HG03469 (cell line): ENCODE data around the gene DDX39B.
"Not testable (repeated sequence)": the region's sequence is repeated elsewhere in the genome, so short reads cannot be mapped to it uniquely, and the experiment has no call there.

Experiments used
- ATAC-seq: cut with Tn5 transposase; IDR thresholded peaks from one replicate; pipeline ENCODE4 v1.9.1; 2021; ENCODE audit warnings: mild to moderate bottlenecking, moderate library complexity, moderate number of reproducible peaks; ENCODE audit not compliant: unreplicated experiment

DDX39B gene

GRCh38 chr6:31487674-31488073, 54.1 kb downstream of the DDX39B start:
- ATAC-seq, result not testable (repeated sequence)

GRCh38 chr6:31486065-31486837, 55.6 kb downstream of the DDX39B start:
- ATAC-seq, result not testable (repeated sequence)

DNA sequence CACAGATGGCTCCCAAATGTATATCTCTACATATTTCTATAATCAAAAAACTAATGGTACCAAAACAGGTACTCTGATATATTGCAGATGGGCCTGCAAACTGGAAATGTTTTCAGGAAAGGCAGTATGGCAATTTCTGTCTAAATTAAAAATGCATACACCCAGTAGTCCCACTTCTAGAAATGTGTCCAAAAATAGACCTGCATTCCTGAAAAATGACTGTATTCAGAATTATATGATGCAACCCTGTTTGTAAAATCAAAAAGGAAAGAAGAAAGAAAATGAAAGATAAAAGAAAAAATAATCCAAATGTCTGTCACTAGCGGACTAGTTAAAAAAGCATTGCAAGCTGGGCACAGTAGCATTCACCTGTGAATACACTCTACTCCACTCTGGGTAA, 56.7 kb downstream of the DDX39B start:
- ATAC-seq, result no peak

GRCh38 chr6:31483392-31483791, 58.4 kb downstream of the DDX39B start:
- no peak for ATAC-seq

GRCh38 chr6:31480574-31480973, 61.2 kb downstream of the DDX39B start:
- no peak for ATAC-seq
